H1 (cell line): ENCODE results near the gene FGF19.

Experiments used
- CTCF ChIP-seq, 3 experiments: IDR thresholded peaks; 1 replicate in 2 of 3; 2 replicates in 1 of 3; pipeline versions ENCODE4 v1.5.1 to v1.6.1; 2011; ENCODE audit warnings: low read length in 3 of 3, mild to moderate bottlenecking in 3 of 3, inconsistent platforms in 2 of 3, low read depth in 1 of 3, moderate library complexity in 1 of 3; ENCODE audit not compliant: insufficient read depth in 1 of 3; ENCODE audit errors: control extremely low read depth in 1 of 3
- EGR1 ChIP-seq: IDR thresholded peaks from 2 replicates; pipeline ENCODE4 v1.6.1; 2011; ENCODE audit warnings: low read depth, low read length, borderline replicate concordance
- EP300 ChIP-seq, 2 experiments: IDR thresholded peaks; 1 replicate in 1 of 2; 2 replicates in 1 of 2; pipeline ENCODE4 v1.6.1; 2011 to 2012; ENCODE audit warnings: low read depth in 2 of 2, low read length in 2 of 2, mild to moderate bottlenecking in 2 of 2, borderline replicate concordance in 1 of 2, inconsistent platforms in 1 of 2, moderate library complexity in 1 of 2
- EZH2 ChIP-seq: fragments of 200-600 bp; sonication (generic); IDR thresholded peaks from 2 replicates; pipeline ENCODE4 v1.7.1; 2012; ENCODE audit warnings: low read depth, mild to moderate bottlenecking, moderate library complexity, low read length, inconsistent platforms; ENCODE audit not compliant: severe bottlenecking
- KDM1A ChIP-seq: fragments of 200-600, 300-600 bp; sonication (generic); IDR thresholded peaks from 2 replicates; pipeline ENCODE4 v1.7.1; 2016; ENCODE audit warnings: mild to moderate bottlenecking, low read length, borderline replicate concordance
- MAX ChIP-seq: IDR thresholded peaks from 2 replicates; pipeline ENCODE4 v1.6.1; 2012; ENCODE audit warnings: inconsistent platforms
- POLR2A ChIP-seq, 2 experiments: IDR thresholded peaks; 1 replicate in 1 of 2; 2 replicates in 1 of 2; pipeline ENCODE4 v1.6.1; 2011; ENCODE audit warnings: low read depth in 2 of 2, low read length in 2 of 2, mild to moderate bottlenecking in 2 of 2; ENCODE audit errors: control extremely low read depth in 1 of 2
- POLR2AphosphoS5 ChIP-seq: IDR thresholded peaks from 2 replicates; pipeline ENCODE4 v1.6.1; 2011; ENCODE audit warnings: low read depth, low read length
- YY1 ChIP-seq: IDR thresholded peaks from 2 replicates; pipeline ENCODE4 v1.6.1; 2011; ENCODE audit warnings: low read depth, mild to moderate bottlenecking, low read length

GRCh38 chr11:69703768-69704507 is at the start of gene FGF19:
- TF ChIP-seq POLR2A (IDR thresholded peaks at IDR 0.05; ENCODE audit: control extremely low read depth in 1 of 2, low read depth in 2 of 2, low read length in 2 of 2) (peak in 1 of 2 experiments; percentile 41; a peak in 1 of 3 replicates), KDM1A (no peak), EP300 (IDR thresholded peaks at IDR 0.05; ENCODE audit: borderline replicate concordance in 1 of 2, low read depth in 2 of 2, low read length in 2 of 2) (no peak), CTCF (IDR thresholded peaks at IDR 0.05; ENCODE audit: control extremely low read depth in 1 of 3, insufficient read depth in 1 of 3, low read depth in 1 of 3, low read length in 3 of 3) (no peak), MAX (peak; percentile 18; the same call in 1 of the 2 replicates), EGR1 (no peak), POLR2AphosphoS5 (0 out of 2 replicates have a peak, but pooled peaks have one; percentile 62), YY1 (no peak), EZH2 (peak; percentile 49)
